Inferior parietal cortex (tissue), 1 donor: ENCODE measurements around the gene POU2F3.

Experiments used
- DNase-seq: peaks from one replicate; pipeline ENCODE4 v3.0.0-alpha.2; 2016; ENCODE audit errors: extremely low spot score

Gene POU2F3

GRCh38 chr11:120239713-120240640, at the start of gene POU2F3:
Gene POU2F3 (plus strand): TSS chr11:120240140. CDS start chr11:120240344, 204 bp downstream.
- DNase-seq = no peak

- no peak for DNase-seq
These were observed 48.9 kb upstream of the POU2F3 start for GRCh38 chr11:120191058-120191457.

GRCh38 chr11:120192831-120193625, 46.9 kb upstream of the POU2F3 start:
- no peak for DNase-seq

GRCh38 chr11:120194166-120194565, 45.8 kb upstream of the POU2F3 start:
- no peak for DNase-seq

- DNase-seq = no peak
These were observed 44.2 kb upstream of the POU2F3 start for GRCh38 chr11:120195601-120196320.

- DNase-seq = no peak
These were observed 43.1 kb upstream of the POU2F3 start for GRCh38 chr11:120196826-120197225.

GRCh38 chr11:120197251-120197891, 42.6 kb upstream of the POU2F3 start:
- no peak for DNase-seq

- DNase-seq = no peak
These were observed 42.0 kb upstream of the POU2F3 start for GRCh38 chr11:120197977-120198376.

- DNase-seq = no peak
These were observed 41.5 kb upstream of the POU2F3 start for GRCh38 chr11:120198403-120198786.

- no peak for DNase-seq
These were observed 41.0 kb upstream of the POU2F3 start for GRCh38 chr11:120198787-120199469.

GRCh38 chr11:120199613-120200012, 40.3 kb upstream of the POU2F3 start:
- no peak for DNase-seq

GRCh38 chr11:120200677-120201076, 39.3 kb upstream of the POU2F3 start:
- DNase-seq = no peak

- DNase-seq = no peak
These were observed 38.3 kb upstream of the POU2F3 start for GRCh38 chr11:120201653-120202052.

GRCh38 chr11:120203626-120204025, 36.3 kb upstream of the POU2F3 start:
- DNase-seq = no peak

GRCh38 chr11:120205596-120206161, 34.3 kb upstream of the POU2F3 start:
- no peak for DNase-seq

GRCh38 chr11:120207512-120207911, 32.4 kb upstream of the POU2F3 start:
- no peak for DNase-seq

GRCh38 chr11:120208001-120208441, 31.9 kb upstream of the POU2F3 start:
- no peak for DNase-seq

GRCh38 chr11:120208777-120209176, 31.2 kb upstream of the POU2F3 start:
- no peak for DNase-seq

GRCh38 chr11:120209746-120210625, 30.0 kb upstream of the POU2F3 start:
- DNase-seq = no peak
